HPDE6-E6E7 (cell line): ENCODE measurements around the gene CSAG2.

Source experiments
- DNase-seq: peaks from one replicate; pipeline ENCODE4 v3.0.0; 2011; ENCODE audit warnings: missing footprints; ENCODE audit errors: extremely low spot score

The CSAG2 gene

GRCh38 chrX:152663086-152663485 is 46.0 kb downstream of the CSAG2 start:
- no peak for DNase-seq

- DNase-seq: no peak
Observed at GRCh38 chrX:152658302-152658701, 50.8 kb downstream of the CSAG2 start.
